Fibroblast of skin of right biceps (primary cell): ENCODE data around the gene PTPRN2.

Experiments used
- DNase-seq: peaks from one replicate; pipeline ENCODE4 v3.0.0-alpha.2; 2013

Gene PTPRN2

DNA sequence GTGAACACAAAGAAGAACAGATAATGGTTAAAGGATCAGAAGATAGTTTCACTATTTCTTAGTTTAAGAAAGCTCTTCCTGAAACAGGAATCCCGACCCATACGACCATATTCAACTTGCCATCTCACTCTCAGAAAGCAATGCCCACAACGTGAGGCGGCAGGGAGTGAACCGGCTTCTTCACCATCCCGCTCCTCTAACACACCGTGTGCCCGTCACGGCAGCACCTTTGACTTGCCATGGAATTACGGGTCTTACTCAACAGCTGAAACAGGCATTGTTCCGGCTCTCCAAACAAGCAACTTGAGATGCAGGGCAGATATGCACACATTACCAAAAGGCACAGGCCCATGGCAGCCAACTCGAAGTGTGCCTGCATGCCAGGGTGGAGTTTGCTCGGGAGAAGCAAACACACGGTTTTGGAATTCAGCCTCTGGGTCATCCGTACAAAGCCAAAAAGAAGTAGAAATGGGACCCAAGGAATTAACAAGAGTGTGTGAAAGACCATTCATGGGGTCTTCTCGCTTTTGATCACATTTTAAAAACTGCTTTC lies 957.2 kb downstream of the PTPRN2 start:
- no peak for DNase-seq

DNA sequence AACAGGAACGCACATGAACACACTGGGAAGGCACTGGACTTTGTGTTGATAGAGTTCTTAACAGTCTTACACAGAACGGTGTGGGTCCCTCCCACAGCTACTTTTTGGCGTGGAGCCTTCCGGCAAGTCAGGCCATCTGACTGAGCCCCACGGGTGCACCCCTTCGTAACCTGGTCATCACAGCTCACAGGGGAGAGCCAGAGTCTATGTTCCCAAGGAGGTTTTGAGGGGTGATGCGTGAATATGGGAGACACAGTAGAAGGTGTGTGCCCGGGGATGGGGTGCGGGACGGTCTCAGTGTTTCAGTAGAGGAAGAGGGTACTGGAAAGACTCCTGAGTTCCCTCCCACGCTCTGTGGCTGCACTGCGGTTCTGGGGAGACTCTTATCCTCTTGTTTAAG lies 959.2 kb downstream of the PTPRN2 start:
- no peak for DNase-seq

DNA sequence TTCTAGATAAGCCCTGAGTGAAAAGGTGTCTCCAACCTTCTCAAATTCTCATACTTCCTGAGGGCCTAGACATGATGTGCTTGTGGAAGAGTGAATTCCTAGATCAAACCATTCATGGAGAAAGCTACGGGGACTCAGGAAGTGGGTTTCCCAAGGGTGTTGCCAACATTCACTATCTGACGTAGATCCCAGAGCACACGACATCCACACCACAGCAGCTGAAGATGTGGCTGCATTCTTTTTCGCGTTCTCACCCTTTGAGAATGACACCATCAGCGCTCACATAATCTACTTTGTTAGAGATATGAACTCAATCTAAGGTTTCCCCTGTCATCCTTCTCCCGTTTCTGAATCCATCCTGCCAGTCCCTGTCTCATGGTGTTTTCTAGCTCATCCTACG lies 960.0 kb downstream of the PTPRN2 start:
- no peak for DNase-seq

DNA sequence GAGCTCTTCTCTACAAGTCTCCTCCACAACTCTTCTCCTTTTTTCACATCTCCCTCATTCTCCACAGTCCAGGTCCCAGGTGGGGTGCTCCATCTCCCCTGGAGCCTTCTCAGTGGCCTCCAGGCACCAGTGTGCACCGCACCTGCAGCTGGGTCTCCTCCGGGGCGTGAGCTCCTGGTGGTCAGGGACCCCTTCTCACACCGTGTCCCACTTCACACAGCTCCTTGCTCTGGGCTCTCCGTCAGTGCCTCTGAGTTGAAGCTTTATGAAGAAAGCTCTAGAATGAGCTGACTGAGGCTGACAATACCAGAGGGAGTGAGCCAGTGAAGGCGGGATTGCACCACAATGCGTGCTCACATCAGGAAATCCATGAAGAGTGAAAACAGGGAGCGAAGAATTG lies 960.6 kb downstream of the PTPRN2 start:
- DNase-seq: no peak

DNA sequence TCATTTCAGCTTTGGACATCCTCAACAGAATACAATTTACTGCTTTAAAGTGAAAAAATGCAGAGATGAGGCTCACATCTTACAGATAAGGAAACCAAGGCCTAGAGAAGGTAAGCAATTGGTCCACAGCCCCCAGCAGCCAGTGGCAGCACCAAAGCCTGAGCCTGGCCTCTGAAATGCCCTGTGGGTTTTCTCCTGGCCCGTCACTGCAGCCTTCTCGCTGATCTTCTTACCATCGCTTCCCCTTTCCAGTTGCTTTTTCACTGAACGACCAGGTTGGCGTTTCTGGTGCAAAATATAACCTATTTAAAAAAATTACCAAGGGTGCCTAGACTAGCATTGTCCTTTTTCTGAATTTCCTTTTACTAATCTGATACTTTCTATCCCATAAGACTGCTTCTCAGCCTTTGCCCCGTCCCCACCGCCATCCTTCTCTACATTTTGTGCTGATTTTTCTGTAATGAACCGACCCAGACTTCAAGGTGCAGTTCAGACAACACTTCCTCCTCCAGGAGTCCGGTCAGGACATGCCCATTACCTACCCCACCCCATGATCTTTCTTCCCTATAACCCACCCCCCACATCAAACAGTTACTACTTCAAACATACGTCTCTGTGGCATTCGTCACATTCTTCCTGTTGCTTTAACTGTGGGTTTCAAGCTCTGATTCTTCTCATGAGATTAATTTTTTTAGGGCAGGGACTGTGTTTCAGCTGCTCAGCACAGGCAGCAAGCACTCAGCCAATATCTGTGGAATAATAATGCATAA lies 961.5 kb downstream of the PTPRN2 start:
- DNase-seq: no peak

DNA sequence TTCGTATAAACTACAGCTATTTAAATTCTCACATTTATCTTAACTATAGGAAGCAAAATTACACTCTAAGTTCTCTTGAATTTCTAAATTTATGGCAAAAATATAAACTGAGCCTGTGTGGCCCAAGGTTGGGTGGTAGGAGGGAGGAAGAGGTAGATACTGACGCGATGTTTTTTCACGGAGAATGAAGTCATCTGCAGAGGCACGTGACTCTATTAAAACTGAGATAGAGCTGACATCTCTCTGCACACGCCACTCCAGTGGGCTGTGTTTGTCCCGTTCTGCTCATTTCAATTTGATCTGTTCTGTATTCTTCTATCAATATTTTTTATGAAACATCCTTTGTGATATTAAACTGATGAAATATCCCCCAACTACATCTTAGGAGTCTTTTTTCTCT lies 964.1 kb downstream of the PTPRN2 start:
- DNase-seq: no peak

DNA sequence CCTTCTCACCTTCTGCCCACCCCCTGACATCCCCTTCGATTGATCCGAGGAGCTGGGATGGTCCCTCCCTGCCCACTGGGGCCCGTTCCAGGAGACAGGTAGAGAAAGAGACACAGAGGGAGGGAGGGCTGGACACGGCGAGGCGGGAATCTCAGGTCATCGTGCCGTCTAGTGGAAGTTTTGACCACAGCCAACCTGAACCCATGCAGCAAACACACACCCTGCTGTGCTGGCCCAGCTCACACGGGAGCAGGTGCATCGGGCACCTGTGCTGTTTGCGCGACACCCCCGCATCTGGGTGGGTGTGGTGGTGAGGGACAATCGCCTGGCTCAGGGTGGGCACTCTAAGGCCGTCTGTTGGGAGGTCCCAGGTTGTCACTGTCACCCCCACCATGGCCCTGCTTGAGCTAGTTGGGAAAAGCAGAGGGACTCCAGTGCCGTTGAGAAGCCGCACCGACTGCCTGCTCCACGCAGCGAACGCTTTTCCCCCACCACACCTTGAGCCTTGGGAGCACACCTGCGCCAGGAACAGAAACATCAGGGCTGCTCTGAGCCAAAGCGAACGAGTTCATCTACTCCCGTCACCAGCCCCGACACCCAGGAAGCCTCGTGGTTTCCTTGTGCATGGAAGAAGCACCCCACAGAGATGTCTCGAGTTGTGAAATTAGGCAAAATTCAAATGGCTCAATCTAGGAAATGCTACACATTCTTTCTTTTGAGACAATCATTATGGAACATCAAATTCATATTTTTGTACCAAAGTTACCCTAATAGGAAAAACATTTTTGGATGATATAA lies 965.0 kb downstream of the PTPRN2 start:
- no peak for DNase-seq

DNA sequence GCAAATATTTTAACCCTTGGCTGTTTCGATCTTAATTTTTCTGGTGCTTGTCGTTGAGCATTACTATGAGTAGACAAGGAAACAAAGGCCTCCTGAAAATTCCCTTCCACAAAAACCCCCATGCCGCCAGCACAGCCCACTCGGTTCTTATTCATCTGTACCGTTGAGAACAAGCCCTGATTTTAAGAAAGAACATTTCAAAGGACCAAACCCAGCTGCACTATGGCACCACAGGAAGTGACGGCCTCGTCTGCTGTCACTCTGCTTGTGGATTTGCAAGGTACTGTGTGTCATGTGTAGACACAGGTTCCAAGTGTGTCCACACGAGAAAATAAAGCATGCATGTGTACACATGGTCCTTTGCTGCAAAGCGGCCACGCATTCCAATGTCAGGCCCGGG lies 965.6 kb downstream of the PTPRN2 start:
- DNase-seq: no peak

DNA sequence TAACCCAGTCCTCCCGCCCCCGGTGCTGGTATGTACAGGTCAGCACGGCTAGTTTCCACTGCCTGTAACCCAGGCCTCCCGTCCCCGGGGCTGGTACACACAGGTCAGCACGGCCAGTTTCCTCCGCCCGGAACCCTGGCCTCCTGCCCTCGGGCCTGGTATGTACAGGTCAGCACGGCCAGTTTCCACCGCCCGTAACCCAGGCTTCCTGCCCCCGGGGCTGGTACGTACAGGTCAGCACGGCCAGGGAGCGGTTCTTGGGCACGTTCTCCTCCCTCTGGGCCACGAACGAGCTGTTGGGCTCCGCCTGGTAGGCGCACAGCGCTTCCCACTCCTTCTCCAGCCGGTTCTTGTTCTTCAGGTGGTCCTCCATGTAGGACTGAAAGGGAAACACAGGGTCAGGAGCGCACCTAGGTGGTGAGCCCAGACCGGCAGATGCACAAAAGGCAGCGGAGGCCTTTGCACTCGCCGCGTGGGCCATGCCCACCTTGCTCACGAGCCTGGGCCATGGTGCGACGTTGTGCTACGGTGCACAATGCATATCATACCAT lies 966.4 kb downstream of the PTPRN2 start:
- no peak for DNase-seq

DNA sequence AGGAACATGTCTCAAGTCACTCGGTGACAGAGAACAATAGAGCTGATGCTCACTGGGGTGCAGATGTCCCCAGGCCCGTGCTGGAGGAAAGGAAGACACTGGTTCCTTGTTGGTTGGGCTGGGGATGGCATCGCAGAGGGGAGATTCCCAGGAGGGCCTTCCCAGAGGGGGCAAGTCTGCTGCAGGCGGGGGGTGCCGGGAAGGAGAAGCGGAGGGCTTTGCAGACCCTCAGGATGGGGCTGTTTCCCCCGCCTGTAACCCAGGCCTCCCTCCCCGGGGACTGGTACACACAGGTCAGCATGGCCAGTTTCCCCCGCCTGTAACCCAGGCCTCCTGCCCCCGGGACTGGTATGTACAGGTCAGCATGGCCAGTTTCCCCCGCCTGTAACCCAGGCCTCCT lies 967.0 kb downstream of the PTPRN2 start:
- no peak for DNase-seq

DNA sequence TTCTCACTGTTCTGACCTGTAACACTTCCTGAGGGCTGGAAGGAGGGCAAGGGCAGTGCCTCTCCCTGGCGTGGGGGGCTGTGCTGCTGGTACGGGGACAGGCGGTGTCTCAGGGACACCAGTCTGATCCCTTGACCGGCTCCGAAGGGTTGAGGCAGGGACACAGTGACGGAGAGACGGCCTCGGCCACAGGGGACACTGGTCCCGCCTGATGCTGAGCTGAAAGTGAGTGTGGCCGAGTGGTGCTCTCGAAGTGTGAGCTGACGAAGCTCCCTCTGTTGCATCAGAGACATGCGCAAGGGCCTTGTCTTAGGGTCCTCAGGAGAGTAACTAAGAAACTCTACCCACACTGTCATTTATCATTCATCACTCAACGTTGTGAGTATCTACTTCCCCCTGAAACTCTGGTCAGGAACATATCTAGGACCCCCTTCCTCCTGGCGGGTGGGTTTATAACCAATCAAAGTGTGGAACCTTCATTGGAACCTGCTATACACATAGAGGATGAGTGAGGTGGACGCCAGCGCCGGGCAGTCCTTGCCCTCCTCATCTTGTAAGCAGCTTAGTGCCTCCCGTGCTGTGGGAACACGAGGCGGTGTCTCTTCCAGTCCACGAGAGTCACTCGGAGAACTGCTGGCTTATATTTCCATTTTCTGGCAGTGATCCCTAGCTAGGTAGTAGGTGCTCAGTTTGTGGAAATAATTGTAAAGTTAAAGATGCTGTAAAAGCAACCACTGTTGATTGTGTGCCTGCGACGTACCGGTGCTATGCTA lies 967.7 kb downstream of the PTPRN2 start:
- DNase-seq: no peak

DNA sequence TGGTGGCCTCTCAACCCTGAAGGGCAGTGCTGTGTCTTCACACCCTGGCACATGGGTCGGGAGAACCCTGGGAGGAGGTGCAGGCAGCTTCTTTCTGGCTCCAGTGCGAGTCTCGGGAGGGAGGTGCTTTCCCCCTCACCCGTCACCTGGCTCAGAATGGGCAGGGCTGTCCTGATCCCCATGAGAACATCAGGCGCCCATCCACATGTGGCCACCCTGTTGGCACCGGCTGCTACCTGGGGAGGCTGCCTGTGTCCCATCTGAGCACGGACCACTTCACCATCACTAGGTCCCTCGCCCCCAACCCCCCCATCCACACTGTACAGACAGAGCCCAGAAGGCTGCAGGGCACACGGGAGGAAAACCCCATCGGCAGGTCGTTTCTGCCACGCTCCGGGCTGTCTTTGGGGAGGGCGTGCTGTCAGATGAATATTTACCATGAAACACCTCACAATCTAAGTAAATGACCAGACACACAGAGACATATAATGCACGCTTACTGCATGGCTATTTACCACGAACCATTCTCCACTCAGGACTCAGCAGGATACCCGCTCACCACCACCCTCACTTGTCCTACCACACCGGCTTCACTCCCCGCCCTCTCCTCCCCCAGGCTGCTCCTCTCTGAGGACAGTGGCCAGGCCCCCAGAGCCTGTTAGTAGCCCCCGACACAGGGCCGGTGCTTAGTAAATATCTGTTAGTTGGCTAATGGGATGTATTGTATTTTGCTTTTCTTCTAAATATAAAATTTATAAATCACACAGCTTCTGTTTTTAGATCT lies 968.6 kb downstream of the PTPRN2 start:
- no peak for DNase-seq

DNA sequence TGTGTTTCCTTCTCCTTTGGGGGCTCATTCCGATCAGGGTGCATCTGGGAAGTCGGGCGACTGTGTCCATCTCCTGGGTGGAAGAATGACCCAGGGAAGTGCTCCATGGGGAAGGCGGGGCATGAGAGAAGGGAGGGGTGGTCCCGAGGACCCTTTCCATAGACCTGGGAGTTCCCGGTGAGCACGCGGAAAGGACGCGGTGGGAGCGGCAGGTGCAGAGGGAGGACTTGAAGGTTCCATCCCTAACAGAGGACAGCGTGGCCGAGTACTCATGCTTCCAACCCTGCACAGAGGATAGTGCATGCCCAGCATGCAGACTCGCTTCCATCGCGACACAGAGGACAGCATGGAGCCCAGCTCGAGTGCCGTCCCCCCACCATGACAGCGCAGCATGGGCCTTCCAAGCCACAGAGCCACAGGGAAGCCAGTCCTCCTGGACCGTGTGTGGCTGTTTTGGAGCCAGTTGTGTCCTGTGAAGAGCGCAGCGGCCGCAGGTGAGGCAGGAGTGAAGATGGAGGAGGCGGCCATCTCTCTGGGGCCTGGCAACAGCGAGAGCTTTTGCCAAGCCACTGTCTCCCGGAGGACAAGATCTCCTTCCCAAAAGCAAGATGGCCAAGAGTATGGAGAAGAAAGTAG lies 969.4 kb downstream of the PTPRN2 start:
- DNase-seq: no peak

DNA sequence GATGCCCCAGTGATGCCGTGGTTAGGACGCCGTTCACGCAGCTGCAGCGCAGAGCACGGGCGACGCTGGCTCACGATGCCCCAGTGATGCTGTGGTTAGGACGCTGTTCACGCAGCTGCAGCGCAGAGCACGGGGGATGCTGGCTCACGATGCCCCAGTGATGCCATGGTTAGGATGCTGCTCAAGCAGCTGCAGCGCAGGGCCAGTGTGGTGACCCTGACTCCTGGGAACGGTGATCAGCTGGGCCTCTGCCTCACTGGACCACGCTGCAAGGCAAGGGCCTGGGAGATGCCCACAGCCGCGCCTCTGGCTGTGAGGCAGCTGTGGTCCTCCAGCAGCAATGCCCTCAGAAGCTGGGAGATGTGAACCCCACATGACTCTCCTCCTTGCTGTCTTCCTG lies 970.2 kb downstream of the PTPRN2 start:
- DNase-seq: no peak

DNA sequence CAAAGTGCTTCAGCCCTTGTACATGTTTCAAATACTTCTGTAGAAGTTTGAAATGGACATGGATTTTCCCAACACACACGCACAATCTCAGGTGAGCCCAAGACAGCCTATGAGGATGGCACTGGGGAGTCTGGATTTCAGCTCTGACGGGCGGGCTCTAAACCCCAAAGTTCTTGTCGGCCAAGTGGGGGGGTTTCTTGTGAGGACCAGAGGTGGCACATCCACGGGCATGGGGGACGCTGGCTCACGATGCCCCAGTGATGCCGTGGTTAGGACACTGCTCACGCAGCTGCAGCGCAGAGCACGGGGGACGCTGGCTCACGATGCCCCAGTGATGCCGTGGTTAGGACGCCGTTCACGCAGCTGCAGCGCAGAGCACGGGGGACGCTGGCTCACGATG lies 970.7 kb downstream of the PTPRN2 start:
- no peak for DNase-seq

DNA sequence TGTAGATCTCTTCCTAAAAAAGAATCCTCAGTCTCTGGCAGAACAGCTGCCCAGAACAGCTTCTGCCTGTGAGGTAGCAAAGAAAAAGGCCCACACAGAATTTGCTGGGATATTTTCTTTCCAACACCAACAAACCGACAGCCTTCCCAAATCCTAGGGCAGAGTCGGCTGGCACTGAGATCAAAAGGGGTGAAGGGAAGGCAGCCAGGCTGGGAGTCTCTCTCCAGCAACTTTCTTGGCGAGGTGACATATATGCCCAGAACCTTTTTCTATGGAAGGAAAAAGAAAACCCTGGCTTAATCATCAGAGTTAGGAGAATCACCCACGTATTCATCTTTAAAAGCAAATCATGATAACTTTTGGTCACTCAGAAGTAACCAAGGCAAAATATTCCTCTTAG lies 971.2 kb downstream of the PTPRN2 start:
- DNase-seq: no peak

DNA sequence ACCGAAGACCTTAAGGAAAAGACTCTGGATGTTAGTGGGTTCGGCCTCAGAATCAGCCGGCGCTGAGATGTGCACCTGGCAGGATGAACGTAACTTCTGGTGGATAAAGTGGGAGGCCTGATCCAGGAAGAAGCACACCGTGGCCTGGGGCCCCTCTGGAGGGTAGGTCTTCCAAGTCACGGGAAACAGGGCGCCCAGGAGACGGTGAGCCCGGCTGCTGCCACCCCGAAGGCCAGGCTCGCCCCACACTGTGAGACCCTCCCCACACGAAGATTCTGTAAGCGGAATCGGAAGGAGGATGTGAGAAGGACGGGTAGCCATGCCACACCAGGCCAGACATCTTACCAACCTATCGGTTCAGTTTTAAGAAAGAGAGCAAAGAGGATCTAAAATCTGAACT lies 971.8 kb downstream of the PTPRN2 start:
- no peak for DNase-seq

DNA sequence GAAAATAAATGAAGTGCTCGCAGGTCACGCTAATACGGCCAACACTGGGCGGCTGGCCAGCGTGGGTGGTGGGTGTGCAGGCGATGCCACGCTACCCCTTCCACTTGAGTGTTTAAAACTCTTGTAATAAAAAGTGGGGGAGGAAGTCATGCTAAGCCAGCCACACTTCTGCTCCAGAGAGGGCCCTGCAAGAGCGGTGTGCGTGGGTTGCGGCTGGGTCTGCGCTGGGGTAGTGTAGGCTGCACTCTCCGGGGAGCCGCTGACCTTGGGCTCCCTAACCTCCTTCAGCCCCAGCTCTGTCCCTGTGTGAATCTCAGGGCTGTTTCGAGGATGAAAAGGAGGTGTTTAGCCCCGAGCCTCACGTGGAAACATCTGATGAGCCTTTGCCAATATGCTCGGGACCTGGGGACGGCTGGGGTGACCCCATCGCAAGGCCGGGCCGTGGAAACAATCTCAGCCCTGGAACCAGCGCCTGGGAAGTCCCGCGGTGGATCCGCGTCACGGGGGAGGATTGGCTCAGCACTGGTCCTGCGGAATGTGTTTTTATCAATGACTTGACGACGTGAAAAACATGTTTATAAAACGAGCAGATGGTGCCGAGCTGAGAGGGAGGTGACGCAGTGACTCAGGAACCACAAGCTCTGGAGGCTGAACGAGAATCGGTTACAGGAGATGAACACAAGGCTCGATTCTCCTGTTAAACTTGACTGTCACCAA lies 972.4 kb downstream of the PTPRN2 start:
- no peak for DNase-seq

DNA sequence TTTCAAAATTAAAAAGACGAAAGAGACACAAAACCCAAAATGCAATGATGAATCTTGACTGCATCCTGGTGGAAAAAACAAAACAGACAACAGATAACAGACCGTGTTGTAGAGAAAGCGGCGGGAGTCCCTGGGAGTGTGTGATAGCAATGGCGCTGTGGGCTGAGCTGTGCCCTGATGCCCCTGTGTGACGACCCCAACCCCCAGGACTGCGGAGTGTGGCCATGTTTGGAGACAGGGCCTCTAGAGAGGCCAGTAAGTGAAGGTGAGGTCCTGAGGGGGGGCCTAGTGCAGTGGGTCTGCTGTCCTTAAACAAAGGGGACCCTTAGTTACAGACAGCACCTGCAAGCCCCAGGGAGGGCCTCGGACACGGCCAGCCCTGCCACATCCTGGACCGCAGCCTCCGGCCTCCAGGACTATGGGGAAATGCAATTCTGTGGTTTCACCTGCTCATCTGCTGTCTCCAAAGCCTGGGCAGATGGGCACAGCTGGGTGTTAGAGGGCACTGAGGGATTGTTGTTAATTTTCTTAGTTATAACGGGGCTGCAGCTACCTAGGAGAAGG lies 973.1 kb downstream of the PTPRN2 start:
- no peak for DNase-seq

DNA sequence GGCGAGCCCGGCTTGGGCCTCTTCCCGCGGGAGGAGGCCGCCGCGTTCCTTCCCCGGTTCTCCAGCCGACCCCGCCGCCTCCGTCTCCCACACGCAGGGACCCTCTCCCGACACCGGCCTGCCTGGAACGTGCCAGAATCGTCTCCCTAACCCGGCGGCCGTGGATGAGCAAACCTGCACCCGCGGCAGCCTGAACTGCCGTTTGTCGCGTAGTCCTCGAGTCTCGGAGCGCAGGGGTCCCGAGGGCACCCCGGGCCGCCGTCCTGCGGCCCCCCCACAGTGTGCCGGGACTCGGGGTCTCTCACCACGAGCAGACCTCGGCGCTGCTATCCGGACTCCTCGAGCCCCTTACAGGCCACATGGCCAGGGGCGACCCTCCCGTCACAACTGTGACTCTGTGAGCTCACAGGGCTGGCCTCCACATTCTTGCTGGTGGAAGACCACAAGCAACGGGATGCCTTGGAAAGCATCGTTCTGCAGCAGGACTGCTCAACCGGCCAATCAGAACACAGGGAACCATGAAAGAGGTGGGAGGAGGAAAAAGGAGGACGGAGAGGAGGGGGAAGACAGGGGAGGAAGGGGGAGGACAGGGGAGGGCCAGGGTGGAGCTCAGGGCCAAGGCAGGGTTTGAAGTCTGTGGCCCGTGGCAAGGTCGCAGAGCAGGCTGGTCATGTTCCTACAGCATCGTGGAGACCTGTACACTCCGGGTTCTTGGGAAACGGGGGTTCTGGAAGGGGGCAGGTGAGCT lies 973.9 kb downstream of the PTPRN2 start:
- no peak for DNase-seq
